Activated T-helper 2 cell treated with anti-CD3 and anti-CD28 coated beads, Interferon-gamma antibody, Interleukin-2, Interleukin-4, amounts not matched to agents 10 μg/mL and 5 μg/mL and 100 μg/mL, durations not matched to agents 14 hours and 24 hours and 36 hours (primary cell): ENCODE measurements around the gene OR51E2. TPM values are rescaled to one million over a fixed set of nuclear protein-coding genes. Genes with fewer than 3 reads are reported as not detected.

Experiments
- total RNA-seq: library from RNA; stranded (reverse); gene quantifications from 2 replicates; pipeline ENCODE4 v1.2.3, GENCODE V29; 2022

OR51E2 gene
- total RNA-seq, 1 donor from 2014 or later: not detected

Other genes starting within 250 kb of the OR51E2 start
- gene OR52K2, start 248.6 kb downstream of the OR51E2 start, total RNA-seq: not detected in 2 replicates
- not detected in 2 replicates for gene OR52K1, start 215.2 kb downstream of the OR51E2 start, total RNA-seq
- not detected in 2 replicates for gene OR52M1, start 152.7 kb downstream of the OR51E2 start, total RNA-seq
- not detected in 2 replicates for gene OR52I2, start 116.1 kb downstream of the OR51E2 start, total RNA-seq
- gene OR52I1, start 103.8 kb downstream of the OR51E2 start, total RNA-seq: not detected in 2 replicates
- gene TRIM68, start 89.6 kb downstream of the OR51E2 start, total RNA-seq: 10.0 and 11.0 TPM in 2 replicates
- not detected in 2 replicates for gene OR51D1, start 60.4 kb downstream of the OR51E2 start, total RNA-seq
- not detected in 2 replicates for gene OR51E1, start 53.9 kb downstream of the OR51E2 start, total RNA-seq
- gene MMP26, start 6.9 kb upstream of the OR51E2 start, total RNA-seq: not detected in 2 replicates
- gene OR51F1, start 72.1 kb upstream of the OR51E2 start, total RNA-seq: not detected in 2 replicates
- not detected in 2 replicates for gene OR52R1, start 106.5 kb upstream of the OR51E2 start, total RNA-seq
- gene OR51F2, start 123.5 kb upstream of the OR51E2 start, total RNA-seq: not detected in 2 replicates
- gene OR51S1, start 151.4 kb upstream of the OR51E2 start, total RNA-seq: not detected in 2 replicates
- gene OR51T1, start 184.0 kb upstream of the OR51E2 start, total RNA-seq: not detected in 2 replicates
- not detected in 2 replicates for gene OR51A7, start 205.9 kb upstream of the OR51E2 start, total RNA-seq
- gene OR51G2, start 221.5 kb upstream of the OR51E2 start, total RNA-seq: not detected in 2 replicates
- not detected in 2 replicates for gene OR51G1, start 226.5 kb upstream of the OR51E2 start, total RNA-seq
- not detected in 2 replicates for gene OR51A4, start 249.8 kb upstream of the OR51E2 start, total RNA-seq